ENCODE results near the gene IQCN. TPM values are rescaled to one million over a fixed set of nuclear protein-coding genes. Genes with fewer than 3 reads are reported as not detected.

Gene IQCN
- total RNA-seq, 2 donors from 2014 or later, result 0.52 to 1.5 TPM

GRCh38 chr19:18257503-18258470, 16.5 kb downstream of the IQCN start:
- no peaks in the 10 kb centered on the region for H3K9me3 ChIP-seq
- no peak overlapping the region for H3K27ac ChIP-seq
- DNase-seq (ENCODE audit: low spot score), result no peak
- no peak for TF ChIP-seq CTCF (IDR thresholded peaks at IDR 0.05)
- H3K4me3 ChIP-seq, result no peak overlapping the region
- H3K4me1 ChIP-seq, result no peaks in the 10 kb centered on the region
- no peaks in the 10 kb centered on the region for H3K36me3 ChIP-seq
- H3K27me3 ChIP-seq, result no peaks in the 10 kb centered on the region

GRCh38 chr19:18254546-18255503, 19.4 kb downstream of the IQCN start:
- TF ChIP-seq CTCF (IDR thresholded peaks at IDR 0.05), result no peak
- H3K36me3 ChIP-seq, result no peaks in the 10 kb centered on the region
- H3K27ac ChIP-seq, result no peak overlapping the region
- H3K4me1 ChIP-seq, result no peaks in the 10 kb centered on the region
- no peaks in the 10 kb centered on the region for H3K27me3 ChIP-seq
- DNase-seq (ENCODE audit: low spot score), result no peak
- no peak overlapping the region for H3K4me3 ChIP-seq
- peaks cover 0 to 3% of the 10 kb centered on the region in 2 donors for H3K9me3 ChIP-seq

DNA sequence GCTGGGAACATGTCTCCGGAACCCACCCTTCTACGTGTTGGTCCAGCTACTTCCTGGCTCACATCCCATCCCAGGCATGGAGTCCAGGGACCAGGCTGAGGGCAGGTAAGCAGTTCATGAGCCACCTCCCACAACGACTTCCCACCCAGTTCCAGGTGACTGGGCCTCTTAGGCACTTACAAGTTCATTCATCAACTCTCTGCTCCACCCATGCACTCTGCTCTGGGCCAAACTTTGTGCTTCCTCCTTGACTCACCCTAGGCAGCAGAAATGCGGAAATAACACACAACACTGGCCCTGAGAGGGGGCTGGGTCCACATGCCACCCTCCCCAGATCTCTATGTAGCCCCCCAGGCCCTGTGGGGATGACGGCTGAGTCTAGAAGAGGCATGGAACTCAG, 20.5 kb downstream of the IQCN start:
- Histone ChIP-seq H3K27me3 (no peaks in the 10 kb centered on the region), H3K9me3 (peaks cover 0 to 3% of the 10 kb centered on the region in 2 donors), H3K4me3 (no peak overlapping the region), H3K4me1 (no peaks in the 10 kb centered on the region), H3K27ac (no peak overlapping the region), H3K36me3 (no peaks in the 10 kb centered on the region)
- DNase-seq (ENCODE audit: low spot score), result no peak
- no peak for TF ChIP-seq CTCF (IDR thresholded peaks at IDR 0.05)

DNA sequence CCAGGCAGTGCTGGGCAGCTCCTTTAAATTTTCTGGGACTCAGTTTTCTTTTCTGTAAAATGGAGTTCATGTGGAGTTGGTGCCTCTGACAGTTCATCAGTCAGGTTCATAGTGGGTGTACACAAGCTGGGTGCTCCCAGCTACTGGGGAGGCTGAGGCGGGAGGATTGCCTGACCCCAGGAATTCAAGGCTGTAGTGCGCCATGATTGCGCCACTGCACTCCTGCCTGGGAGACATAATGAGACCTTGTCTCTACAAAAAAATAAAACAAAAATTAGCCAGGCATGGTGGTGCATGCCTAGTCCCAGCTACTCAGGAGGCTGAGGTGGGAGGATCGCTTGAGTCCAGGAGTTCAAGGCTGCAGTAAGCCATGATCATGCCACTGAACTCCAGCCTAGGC, 21.1 kb downstream of the IQCN start:
- DNase-seq (ENCODE audit: low spot score), result no peak
- H3K9me3 ChIP-seq, result peaks cover 0 to 3% of the 10 kb centered on the region in 2 donors

DNA sequence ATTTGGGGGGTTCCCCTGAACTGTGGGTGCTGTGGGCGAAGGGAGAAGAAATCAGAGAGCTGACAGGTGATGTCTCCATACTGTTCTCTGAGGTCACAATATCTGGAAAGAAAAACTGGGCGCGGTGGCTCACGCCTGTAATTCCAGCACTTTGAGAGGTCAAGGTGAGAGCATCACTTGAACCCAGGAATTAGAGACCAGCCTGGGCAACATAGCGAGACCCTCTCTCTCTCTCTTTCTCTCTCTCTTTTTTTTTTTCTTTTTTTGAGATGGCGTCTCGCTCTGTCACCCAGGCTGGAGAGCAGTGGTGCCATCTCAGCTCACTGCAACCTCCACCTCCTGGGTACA, 21.9 kb downstream of the IQCN start:
- H3K27me3 ChIP-seq, result no peaks in the 10 kb centered on the region
- peaks cover 0 to 3% of the 10 kb centered on the region in 2 donors for H3K9me3 ChIP-seq
- H3K36me3 ChIP-seq, result no peaks in the 10 kb centered on the region
- peaks cover 0 to 6% of the 10 kb centered on the region in 2 donors for H3K4me1 ChIP-seq
- H3K27ac ChIP-seq, result no peak overlapping the region
- no peak for DNase-seq (ENCODE audit: low spot score)
- no peak overlapping the region for H3K4me3 ChIP-seq
- no peak for TF ChIP-seq CTCF (IDR thresholded peaks at IDR 0.05)

More for the DNA sequence above, 21.1 kb downstream of the IQCN start:
- H3K27ac ChIP-seq, result no peak overlapping the region
- H3K4me1 ChIP-seq, result peaks cover 0 to 1% of the 10 kb centered on the region in 2 donors
- H3K4me3 ChIP-seq, result no peak overlapping the region
- no peaks in the 10 kb centered on the region for H3K27me3 ChIP-seq
- H3K36me3 ChIP-seq, result no peaks in the 10 kb centered on the region
- no peak for TF ChIP-seq CTCF (IDR thresholded peaks at IDR 0.05)
